Measurements from ENCODE around the gene F8A2.
"Not testable (repeated sequence)": the region's sequence is repeated elsewhere in the genome, so short reads cannot be mapped to it uniquely, and the experiment has no call there.

DNA sequence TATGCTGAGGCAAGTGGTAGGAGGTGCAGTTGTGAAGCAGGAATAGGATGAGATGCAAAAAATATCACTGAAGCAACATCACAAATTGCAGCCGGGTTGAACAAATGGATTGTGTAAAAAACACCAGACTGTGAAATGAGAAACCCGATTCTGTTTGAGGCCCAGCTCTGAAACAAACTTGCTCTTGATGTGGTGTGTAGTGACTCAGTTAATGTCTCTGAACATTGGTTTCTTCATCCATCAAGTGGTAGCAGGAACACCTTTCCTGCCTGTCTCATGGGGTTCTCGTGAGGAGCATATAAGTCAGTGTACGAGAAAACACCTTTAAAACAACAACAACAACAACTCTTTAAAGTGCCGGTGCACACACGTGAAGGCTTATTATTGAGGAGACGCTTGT is 18.2 kb upstream of the F8A2 start:
- TF ChIP-seq, protein P1, sequence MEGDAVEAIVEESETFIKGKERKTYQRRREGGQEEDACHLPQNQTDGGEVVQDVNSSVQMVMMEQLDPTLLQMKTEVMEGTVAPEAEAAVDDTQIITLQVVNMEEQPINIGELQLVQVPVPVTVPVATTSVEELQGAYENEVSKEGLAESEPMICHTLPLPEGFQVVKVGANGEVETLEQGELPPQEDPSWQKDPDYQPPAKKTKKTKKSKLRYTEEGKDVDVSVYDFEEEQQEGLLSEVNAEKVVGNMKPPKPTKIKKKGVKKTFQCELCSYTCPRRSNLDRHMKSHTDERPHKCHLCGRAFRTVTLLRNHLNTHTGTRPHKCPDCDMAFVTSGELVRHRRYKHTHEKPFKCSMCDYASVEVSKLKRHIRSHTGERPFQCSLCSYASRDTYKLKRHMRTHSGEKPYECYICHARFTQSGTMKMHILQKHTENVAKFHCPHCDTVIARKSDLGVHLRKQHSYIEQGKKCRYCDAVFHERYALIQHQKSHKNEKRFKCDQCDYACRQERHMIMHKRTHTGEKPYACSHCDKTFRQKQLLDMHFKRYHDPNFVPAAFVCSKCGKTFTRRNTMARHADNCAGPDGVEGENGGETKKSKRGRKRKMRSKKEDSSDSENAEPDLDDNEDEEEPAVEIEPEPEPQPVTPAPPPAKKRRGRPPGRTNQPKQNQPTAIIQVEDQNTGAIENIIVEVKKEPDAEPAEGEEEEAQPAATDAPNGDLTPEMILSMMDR (IDR thresholded peaks at IDR 0.05) = not testable (repeated sequence)
- not testable (repeated sequence) for TF ChIP-seq POLR2A (IDR thresholded peaks at IDR 0.05)

All from body of pancreas (tissue), 4 donors.